GM12878 (cell line): ENCODE data around the gene PPARD. TPM values are rescaled to one million over a fixed set of nuclear protein-coding genes. Genes with fewer than 3 reads are reported as not detected.

Source experiments
- ATAC-seq: fragments of 200-7000 bp; cut with Tn5 transposase; 3 replicates; pipeline ENCODE4 v1.9.1; 2020; ENCODE audit warnings: mild to moderate bottlenecking, moderate library complexity
- BruUV-seq: library from RNA; stranded (reverse); fragments of 400-500 nt; replicated peaks from 2 replicates; lab custom pipeline; 2021; lab: Mats Ljungman, UMichigan
- CTCF ChIA-PET: fragments of 300-600 bp; sonication (Branson Sonifier 250); formaldehyde crosslinking; extraction: SDS; loops from one replicate; lab custom pipeline; 2021; ENCODE audit warnings: inconsistent platforms; lab: Yijun Ruan, JAX
- POLR2A ChIA-PET: fragments of 350-600 bp; formaldehyde crosslinking; extraction: SDS; loops from one replicate; lab custom pipeline; 2021; ENCODE audit warnings: inconsistent platforms; lab: Charles Lee
- RAD21 ChIA-PET: fragments of 300-600 bp; sonication (Branson Sonifier 250); formaldehyde crosslinking; loops from one replicate; lab custom pipeline; 2023; ENCODE audit warnings: antibody characterized with exemption; ENCODE audit not compliant: unreplicated experiment; lab: Charles Lee
- SMC1A ChIA-PET: fragments of 300-600 bp; sonication (Branson Sonifier 250); formaldehyde crosslinking; loops from one replicate; lab custom pipeline; 2023; ENCODE audit not compliant: unreplicated experiment, uncharacterized antibody; lab: Charles Lee
- DNase-seq: peaks from one replicate; pipeline ENCODE4 v3.0.0-alpha.2; 2011; ENCODE audit warnings: low read depth, low spot score
- FAIRE-seq: peaks from 3 replicates; lab custom pipeline; 2011; peaks lifted over from hg19 to GRCh38; lab: Jason Lieb, UNC
- H2AFZ ChIP-seq: 2 replicates; pipeline ENCODE4 v1.6.0; 2011; ENCODE audit warnings: low read depth, low read length, control low read depth; ENCODE audit not compliant: control insufficient read depth
- H3K27ac ChIP-seq: 2 replicates; pipeline ENCODE4 v1.5.1; 2011; ENCODE audit warnings: control low read depth; ENCODE audit not compliant: control insufficient read depth, insufficient read depth
- H3K27me3 ChIP-seq, 2 experiments: replicated peaks in 1 of 2; 2 replicates each; pipeline versions ENCODE4 v1.6.0 to v1.6.1; 2011; ENCODE audit warnings: low read length in 1 of 2; ENCODE audit not compliant: control insufficient read depth in 2 of 2, insufficient read depth in 2 of 2
- H3K36me3 ChIP-seq, 2 experiments: 2 replicates each; pipeline ENCODE4 v1.5.1; 2011; ENCODE audit warnings: low read length in 1 of 2; ENCODE audit not compliant: control insufficient read depth in 2 of 2, insufficient read depth in 2 of 2
- H3K4me1 ChIP-seq: 2 replicates; pipeline ENCODE4 v1.6.1; 2011; ENCODE audit warnings: mild to moderate bottlenecking, low read length, moderate library complexity, mixed read lengths; ENCODE audit not compliant: control insufficient read depth, insufficient read depth
- H3K4me2 ChIP-seq: 2 replicates; pipeline ENCODE4 v1.6.0; 2011; ENCODE audit warnings: control low read depth; ENCODE audit not compliant: control insufficient read depth, insufficient read depth
- H3K4me3 ChIP-seq: fragments of 200-600 bp; sonication (generic); 2 replicates; pipeline ENCODE4 v1.5.1; 2016
- H3K79me2 ChIP-seq: 2 replicates; pipeline ENCODE4 v1.6.0; 2011; ENCODE audit warnings: low read length; ENCODE audit not compliant: control insufficient read depth, insufficient read depth
- H3K9ac ChIP-seq: 2 replicates; pipeline ENCODE4 v1.8.0; 2011; ENCODE audit warnings: low read length, control low read depth, mixed read lengths; ENCODE audit not compliant: control insufficient read depth, insufficient read depth
- H3K9me3 ChIP-seq: replicated peaks from 3 replicates; pipeline ENCODE4 v1.5.1; 2011; ENCODE audit warnings: mild to moderate bottlenecking, low read length; ENCODE audit not compliant: control insufficient read depth, insufficient read depth
- H4K20me1 ChIP-seq: 2 replicates; pipeline ENCODE4 v1.6.0; 2011; ENCODE audit not compliant: control insufficient read depth, insufficient read depth
- ATF2 ChIP-seq: IDR thresholded peaks from 2 replicates; pipeline ENCODE4 v1.6.1; 2012; ENCODE audit warnings: low read length, inconsistent platforms
- ESRRA ChIP-seq: IDR thresholded peaks from 2 replicates; pipeline ENCODE4 v1.6.1; 2012; ENCODE audit warnings: mild to moderate bottlenecking, low read length, improper control_type of control experiment
- GABPA ChIP-seq: IDR thresholded peaks from 2 replicates; pipeline ENCODE4 v1.6.1; 2014; ENCODE audit warnings: antibody characterized with exemption, low read depth, mild to moderate bottlenecking, inconsistent platforms
- IKZF2 ChIP-seq, 2 experiments: fragments of 450-650 bp; IDR thresholded peaks; 2 replicates each; pipeline ENCODE4 v1.6.1; 2017; ENCODE audit warnings: mild to moderate bottlenecking in 2 of 2, moderate library complexity in 2 of 2
- IRF5 ChIP-seq: fragments of 450-650 bp; IDR thresholded peaks from 2 replicates; pipeline ENCODE4 v1.6.1; 2017; ENCODE audit warnings: borderline replicate concordance
- JUND ChIP-seq: IDR thresholded peaks from 2 replicates; pipeline ENCODE4 v1.6.1; 2012; ENCODE audit warnings: low read depth, mild to moderate bottlenecking, low read length, improper control_type of control experiment, moderate library complexity
- POLR2AphosphoS2 ChIP-seq: IDR thresholded peaks from 2 replicates; pipeline ENCODE4 v1.6.1; 2011; ENCODE audit warnings: low read depth, mild to moderate bottlenecking, low read length, improper control_type of control experiment, moderate library complexity
- SREBF1 ChIP-seq: IDR thresholded peaks from 2 replicates; pipeline ENCODE4 v1.6.1; 2012; ENCODE audit warnings: mild to moderate bottlenecking, low read length
- ZNF622 ChIP-seq: fragments of 450-650 bp; IDR thresholded peaks from 2 replicates; pipeline ENCODE4 v1.6.1; 2017; ENCODE audit warnings: mild to moderate bottlenecking, inconsistent platforms
- WGBS: methylation state at CpG from one replicate; pipeline ENCODE4 v1.1.6; 2016; ENCODE audit warnings: low lambda C conversion rate; ENCODE audit not compliant: insufficient replicate concordance, insufficient coverage; ENCODE audit errors: missing lambda C conversion rate; 5-methylcytosine and 5-hydroxymethylcytosine counted together
- in situ Hi-C: fragments of 300-500 bp; cut with MboI; formaldehyde crosslinking; loops from 9 replicates; pipeline ENCODE4 v1.14.3; 2018; ENCODE audit warnings: mixed read lengths
- intact Hi-C: fragments of 100-400 bp; cut with micrococcal nuclease; formaldehyde crosslinking; loops from one replicate; pipeline ENCODE4 v1.14.2; 2022; ENCODE audit not compliant: unreplicated experiment
- polyA plus RNA-seq, 11 experiments: library from polyadenylated mRNA; depleted of rRNA in 4 of 11; unstranded in 6 of 11; stranded (reverse) in 5 of 11; fragments of >200 nt; fragmentation: Nextera tagmentation in 4 of 11; fragmentation: Illumina TruSeq in 1 of 11; extraction: Ambion mirVana in 4 of 11; extraction: Trizol in 1 of 11; gene quantifications; 1 replicate in 1 of 11; 2 replicates in 10 of 11; pipeline versions ENCODE4 v1.2.1 to v1.2.3, GENCODE V29; 2011 to 2016; ENCODE audit warnings: inconsistent platforms in 2 of 11, missing spikeins in 2 of 11, low read depth in 1 of 11
- total RNA-seq, 4 experiments: library from RNA; depleted of rRNA in 3 of 4; stranded (reverse); fragments of >200 nt in 3 of 4; fragmentation: Illumina TruSeq in 1 of 4; extraction: Trizol in 1 of 4; gene quantifications; 2 replicates each; pipeline versions ENCODE4 v1.2.1 to v1.2.3, GENCODE V29; 2013 to 2021
- TF ChIP-seq, protein P1 (sequence below): fragments of 150-350 bp; IDR thresholded peaks from 2 replicates; pipeline ENCODE4 v1.6.1; 2014; ENCODE audit warnings: mild to moderate bottlenecking, low read depth, low read length
- TF ChIP-seq, protein P2 (sequence below): IDR thresholded peaks from 2 replicates; pipeline ENCODE4 v1.6.1; 2011; ENCODE audit warnings: mild to moderate bottlenecking, low read depth, low read length, moderate library complexity; ENCODE audit not compliant: insufficient replicate concordance
- TF ChIP-seq, protein P3 (sequence below), 3 experiments: IDR thresholded peaks in 2 of 3; conservative IDR thresholded peaks in 1 of 3; 2 replicates each; pipeline ENCODE4 v1.5.1; 2011; ENCODE audit warnings: low read depth in 3 of 3, low read length in 3 of 3, mild to moderate bottlenecking in 3 of 3, control low read depth in 2 of 3, moderate library complexity in 2 of 3, inconsistent platforms in 1 of 3, mixed read lengths in 1 of 3; ENCODE audit not compliant: control insufficient read depth in 2 of 3, insufficient read depth in 1 of 3; ENCODE audit errors: extremely low read depth in 1 of 3
- TF ChIP-seq, protein P4 (sequence below): fragments of 450-650 bp; IDR thresholded peaks from 2 replicates; pipeline ENCODE4 v1.6.1; 2016; ENCODE audit warnings: mild to moderate bottlenecking

Gene PPARD
- total and polyA plus RNA-seq, 10 of the 15 experiments (the other 5 are each of a cell fraction or from before 2014, with no cell fraction given) = 0.05 to 12.6 (median 6.7) TPM

- intact Hi-C loops (no loop called here), in situ Hi-C loops (no loop called here)
- Histone ChIP-seq H3K4me1 (peaks cover 8% of the 10 kb centered on the region), H3K4me3 (no peak overlapping the region), H3K9ac (no peak overlapping the region), H3K79me2 (peaks cover 4% of the 10 kb centered on the region), H3K4me2 (no peak overlapping the region), H3K9me3 (no peaks in the 10 kb centered on the region), H3K36me3 (peaks cover 3 to 8% of the 10 kb centered on the region in 2 experiments; a peak in 3 of 4 replicates), H2AFZ (no peak overlapping the region), H4K20me1 (no peaks in the 10 kb centered on the region), H3K27me3 (no peaks in the 10 kb centered on the region), H3K27ac (no peak overlapping the region)
- SMC1A ChIA-PET = interaction anchor here (0.8 kb wide), 1 partner anchor 95 kb away, joined by 3 read pairs; no protein-coding TSS in a partner anchor
- no peak for DNase-seq
- WGBS = 95% methylated on average over 4 of the region's 4 CpGs
- RAD21 ChIA-PET = interaction anchor here (0.7 kb wide), 1 partner anchor 58 kb away, joined by 5 read pairs; no protein-coding TSS in a partner anchor
- BruUV-seq = no TSS peak
- no peak for ATAC-seq
- CTCF ChIA-PET = interaction anchor here (0.6 to 1.1 kb wide), 4 partner anchors 26 to 872 kb away, joined by 3 to 5 read pairs (median 4); no protein-coding TSS in a partner anchor
- POLR2A ChIA-PET = interaction anchor here (0.7 kb wide), 1 partner anchor 985 kb away, joined by 8 read pairs; the partner anchor contains the start of gene BNIP5
- FAIRE-seq = no peak
- TF ChIP-seq SREBF1 = no peak
- TF ChIP-seq, protein P1, sequence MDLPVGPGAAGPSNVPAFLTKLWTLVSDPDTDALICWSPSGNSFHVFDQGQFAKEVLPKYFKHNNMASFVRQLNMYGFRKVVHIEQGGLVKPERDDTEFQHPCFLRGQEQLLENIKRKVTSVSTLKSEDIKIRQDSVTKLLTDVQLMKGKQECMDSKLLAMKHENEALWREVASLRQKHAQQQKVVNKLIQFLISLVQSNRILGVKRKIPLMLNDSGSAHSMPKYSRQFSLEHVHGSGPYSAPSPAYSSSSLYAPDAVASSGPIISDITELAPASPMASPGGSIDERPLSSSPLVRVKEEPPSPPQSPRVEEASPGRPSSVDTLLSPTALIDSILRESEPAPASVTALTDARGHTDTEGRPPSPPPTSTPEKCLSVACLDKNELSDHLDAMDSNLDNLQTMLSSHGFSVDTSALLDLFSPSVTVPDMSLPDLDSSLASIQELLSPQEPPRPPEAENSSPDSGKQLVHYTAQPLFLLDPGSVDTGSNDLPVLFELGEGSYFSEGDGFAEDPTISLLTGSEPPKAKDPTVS = no peak
- TF ChIP-seq JUND = no peak
- TF ChIP-seq, protein P2, sequence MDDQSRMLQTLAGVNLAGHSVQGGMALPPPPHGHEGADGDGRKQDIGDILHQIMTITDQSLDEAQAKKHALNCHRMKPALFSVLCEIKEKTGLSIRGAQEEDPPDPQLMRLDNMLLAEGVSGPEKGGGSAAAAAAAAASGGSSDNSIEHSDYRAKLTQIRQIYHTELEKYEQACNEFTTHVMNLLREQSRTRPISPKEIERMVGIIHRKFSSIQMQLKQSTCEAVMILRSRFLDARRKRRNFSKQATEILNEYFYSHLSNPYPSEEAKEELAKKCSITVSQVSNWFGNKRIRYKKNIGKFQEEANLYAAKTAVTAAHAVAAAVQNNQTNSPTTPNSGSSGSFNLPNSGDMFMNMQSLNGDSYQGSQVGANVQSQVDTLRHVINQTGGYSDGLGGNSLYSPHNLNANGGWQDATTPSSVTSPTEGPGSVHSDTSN = no peak
- no peak for TF ChIP-seq POLR2AphosphoS2
- no peak for TF ChIP-seq IKZF2 (IDR thresholded peaks at IDR 0.05)
- TF ChIP-seq, protein P3, sequence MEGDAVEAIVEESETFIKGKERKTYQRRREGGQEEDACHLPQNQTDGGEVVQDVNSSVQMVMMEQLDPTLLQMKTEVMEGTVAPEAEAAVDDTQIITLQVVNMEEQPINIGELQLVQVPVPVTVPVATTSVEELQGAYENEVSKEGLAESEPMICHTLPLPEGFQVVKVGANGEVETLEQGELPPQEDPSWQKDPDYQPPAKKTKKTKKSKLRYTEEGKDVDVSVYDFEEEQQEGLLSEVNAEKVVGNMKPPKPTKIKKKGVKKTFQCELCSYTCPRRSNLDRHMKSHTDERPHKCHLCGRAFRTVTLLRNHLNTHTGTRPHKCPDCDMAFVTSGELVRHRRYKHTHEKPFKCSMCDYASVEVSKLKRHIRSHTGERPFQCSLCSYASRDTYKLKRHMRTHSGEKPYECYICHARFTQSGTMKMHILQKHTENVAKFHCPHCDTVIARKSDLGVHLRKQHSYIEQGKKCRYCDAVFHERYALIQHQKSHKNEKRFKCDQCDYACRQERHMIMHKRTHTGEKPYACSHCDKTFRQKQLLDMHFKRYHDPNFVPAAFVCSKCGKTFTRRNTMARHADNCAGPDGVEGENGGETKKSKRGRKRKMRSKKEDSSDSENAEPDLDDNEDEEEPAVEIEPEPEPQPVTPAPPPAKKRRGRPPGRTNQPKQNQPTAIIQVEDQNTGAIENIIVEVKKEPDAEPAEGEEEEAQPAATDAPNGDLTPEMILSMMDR (IDR thresholded peaks at IDR 0.05 in 2 of 3, conservative IDR thresholded peaks at IDR 0.05 in 1 of 3; ENCODE audit: control insufficient read depth in 2 of 3, extremely low read depth in 1 of 3, insufficient read depth in 1 of 3, low read depth in 3 of 3, low read length in 3 of 3) = no peak
- TF ChIP-seq GABPA = no peak
- TF ChIP-seq, protein P4, sequence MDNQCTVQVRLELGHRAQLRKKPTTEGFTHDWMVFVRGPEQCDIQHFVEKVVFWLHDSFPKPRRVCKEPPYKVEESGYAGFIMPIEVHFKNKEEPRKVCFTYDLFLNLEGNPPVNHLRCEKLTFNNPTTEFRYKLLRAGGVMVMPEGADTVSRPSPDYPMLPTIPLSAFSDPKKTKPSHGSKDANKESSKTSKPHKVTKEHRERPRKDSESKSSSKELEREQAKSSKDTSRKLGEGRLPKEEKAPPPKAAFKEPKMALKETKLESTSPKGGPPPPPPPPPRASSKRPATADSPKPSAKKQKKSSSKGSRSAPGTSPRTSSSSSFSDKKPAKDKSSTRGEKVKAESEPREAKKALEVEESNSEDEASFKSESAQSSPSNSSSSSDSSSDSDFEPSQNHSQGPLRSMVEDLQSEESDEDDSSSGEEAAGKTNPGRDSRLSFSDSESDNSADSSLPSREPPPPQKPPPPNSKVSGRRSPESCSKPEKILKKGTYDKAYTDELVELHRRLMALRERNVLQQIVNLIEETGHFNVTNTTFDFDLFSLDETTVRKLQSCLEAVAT = no peak
- no peak for TF ChIP-seq ZNF622
- TF ChIP-seq ESRRA = no peak
- TF ChIP-seq ATF2 = no peak
- no peak for TF ChIP-seq IRF5
Measured at GRCh38 chr6:35351422-35351821, 9.1 kb downstream of the PPARD start.
